NCI-H1092 (cell line): ENCODE results near the gene NAB2.
"Not testable (repeated sequence)": the region's sequence is repeated elsewhere in the genome, so short reads cannot be mapped to it uniquely, and the experiment has no call there.

Source experiments
- DNase-seq: peaks from one replicate; lab custom pipeline; 2025; lab: John Stamatoyannopoulos, UW

The NAB2 gene

DNA sequence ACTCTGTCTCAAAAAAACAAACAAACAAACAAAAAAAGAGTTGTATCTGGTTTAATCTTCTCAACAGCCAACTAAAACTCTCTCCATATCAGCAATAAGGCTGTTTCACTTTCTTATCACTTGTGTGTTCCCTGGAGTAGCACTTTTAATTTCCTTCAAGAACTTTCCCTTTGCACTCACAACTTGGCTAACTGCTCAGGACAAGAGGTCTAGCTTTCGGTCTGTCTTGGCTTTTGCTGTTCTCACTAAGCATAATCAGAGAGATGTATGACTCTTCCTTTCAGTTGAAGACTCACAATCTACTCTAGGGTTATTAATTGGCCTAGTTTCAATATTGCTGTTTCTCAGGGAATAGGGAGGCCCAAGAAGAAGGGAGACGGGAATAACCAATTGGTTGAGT, 22.7 kb upstream of the NAB2 start:
- no peak for DNase-seq

DNA sequence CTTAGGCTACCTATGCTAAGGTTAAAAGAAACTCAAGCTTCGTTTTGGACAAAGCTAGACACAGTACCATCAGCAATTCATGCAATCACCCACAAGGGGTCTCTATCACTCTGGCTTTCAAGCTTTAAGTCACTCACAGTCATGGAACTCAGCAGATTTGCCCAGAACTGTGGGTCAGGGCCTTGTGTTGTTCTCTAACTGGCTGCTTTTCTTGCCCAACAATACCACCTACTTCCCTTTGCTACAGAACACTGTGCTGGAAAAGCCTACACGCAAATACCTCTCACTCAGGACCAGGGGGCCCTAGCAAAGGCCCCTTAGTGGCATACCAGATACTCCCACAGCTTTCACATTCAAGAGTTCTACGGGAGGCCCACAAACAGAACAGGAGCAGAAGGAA, 19.4 kb upstream of the NAB2 start:
- no peak for DNase-seq

DNA sequence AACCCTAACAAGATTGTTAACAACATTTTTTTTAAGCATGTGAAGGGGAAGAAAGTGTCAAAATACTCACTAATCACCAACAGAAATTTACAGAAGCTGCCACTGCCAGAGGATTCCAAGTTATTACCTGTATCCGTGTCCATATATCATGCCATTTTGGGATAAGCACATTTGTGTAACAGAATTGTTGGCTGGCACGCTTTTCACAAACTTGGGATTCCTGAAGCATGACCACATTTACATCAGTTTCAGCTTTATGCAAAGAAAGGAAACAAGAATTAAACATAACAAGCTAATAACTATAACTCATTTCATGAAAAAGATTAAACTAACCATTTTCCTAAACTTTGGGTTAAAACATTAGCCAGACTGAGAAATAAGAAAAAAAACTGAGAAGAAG, 16.3 kb upstream of the NAB2 start:
- no peak for DNase-seq

DNA sequence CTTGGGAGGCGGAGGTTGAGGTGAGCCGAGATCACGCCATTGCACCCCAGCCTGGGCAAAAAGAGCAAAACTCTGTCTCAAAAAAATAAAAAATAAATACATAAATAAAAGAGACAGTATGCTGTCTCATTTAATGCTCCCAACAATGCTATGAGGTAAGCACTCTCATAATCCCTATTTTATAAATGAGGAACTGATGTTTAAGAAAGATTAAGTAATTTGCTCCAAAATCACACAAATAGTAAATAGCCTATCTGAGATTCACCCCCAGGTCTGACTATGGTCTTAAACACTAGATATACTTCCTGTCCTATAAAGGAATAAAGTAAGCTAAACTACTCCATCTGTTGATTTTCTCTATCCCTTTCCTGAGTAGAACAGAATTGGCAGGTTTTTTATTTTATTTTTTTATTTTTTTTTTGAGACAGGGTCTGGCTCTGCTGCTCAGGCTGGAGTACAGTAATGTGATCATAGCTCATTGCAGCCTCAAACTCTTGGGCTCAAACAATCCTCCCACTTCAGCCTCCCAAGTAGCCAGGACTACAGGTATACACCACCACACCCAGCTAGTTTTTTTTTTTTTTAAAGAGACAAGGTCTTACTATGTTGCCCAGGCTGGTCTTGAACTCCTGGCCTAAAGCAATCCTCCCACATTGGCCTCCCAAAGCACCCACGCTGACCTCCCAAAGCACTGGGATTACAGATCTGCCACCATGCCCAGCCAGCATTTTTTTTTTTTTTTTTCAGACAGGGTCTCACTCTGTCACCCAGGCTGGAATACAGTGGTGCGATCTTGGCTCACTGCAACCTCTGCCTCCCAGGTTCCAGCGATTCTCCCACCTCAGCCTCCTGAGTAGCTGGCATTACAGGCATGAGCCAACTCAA, 15.1 kb upstream of the NAB2 start:
- not testable (repeated sequence) for DNase-seq

DNA sequence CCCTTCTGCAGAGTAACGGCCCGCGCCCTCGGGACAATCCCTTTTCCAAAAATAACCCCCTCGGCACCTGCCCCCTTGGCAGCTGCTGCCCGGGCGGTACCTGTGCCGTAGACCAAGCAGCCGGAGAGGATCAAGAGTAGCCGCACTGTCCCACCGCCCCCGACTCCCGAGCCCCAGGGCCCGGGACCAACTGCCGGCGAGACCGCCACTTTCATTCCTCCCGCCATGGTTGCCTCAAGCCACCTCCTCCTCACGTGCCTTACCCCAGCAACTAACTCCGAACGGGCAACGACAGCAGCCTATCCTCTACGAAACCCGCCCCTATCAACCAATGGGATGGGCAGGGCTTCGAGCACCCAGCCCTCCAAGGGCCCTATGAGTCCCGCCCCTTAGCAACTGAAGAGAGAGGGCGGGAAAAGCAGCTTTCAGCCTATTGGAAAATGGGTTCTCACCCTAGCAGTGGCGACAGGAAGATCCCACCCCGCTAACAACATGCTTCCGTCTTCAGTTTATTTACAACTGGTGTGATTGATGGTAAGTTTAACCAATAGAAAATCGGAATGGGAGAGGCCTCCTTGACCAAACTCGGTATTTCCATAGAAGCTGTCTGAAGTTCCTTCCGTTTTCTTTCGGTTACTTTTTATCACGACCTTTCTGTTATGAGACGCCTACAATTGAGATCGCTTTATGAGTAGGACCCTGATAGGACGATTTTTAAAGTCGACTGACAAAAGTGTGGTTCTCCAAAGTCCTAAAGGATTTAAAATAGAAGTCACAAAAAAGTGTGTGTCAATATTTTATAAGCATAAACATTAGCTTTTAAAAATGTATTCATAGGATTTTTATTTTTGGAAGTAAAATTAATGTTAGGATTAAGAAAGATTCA, 10.2 kb upstream of the NAB2 start, which contains the start of gene NEMP1:
NEMP1 (minus strand) TSS at position 273 of the 886 bp plus-strand sequence; CDS start at position 227, 46 bp downstream.
- peak; percentile 99 for DNase-seq

DNA sequence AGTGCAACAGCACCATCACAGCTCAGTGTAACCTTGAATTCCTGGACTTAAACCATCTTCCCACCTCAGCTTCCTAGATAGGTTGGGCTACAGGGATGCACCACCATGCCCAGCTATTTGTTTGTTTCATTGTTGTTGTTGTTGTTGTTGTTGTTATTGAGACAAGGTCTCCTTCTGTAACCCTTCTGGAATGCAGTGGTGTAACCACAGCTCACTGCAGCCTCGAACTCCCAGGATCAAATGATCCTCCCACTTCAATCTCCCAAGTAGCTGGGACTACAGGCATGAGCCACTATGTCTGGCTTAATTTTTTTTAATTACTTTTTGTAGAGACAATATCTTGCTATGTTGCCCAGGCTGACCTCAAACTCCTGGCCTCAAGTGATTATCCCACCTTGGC, 9.1 kb upstream of the NAB2 start:
- DNase-seq = no peak

DNA sequence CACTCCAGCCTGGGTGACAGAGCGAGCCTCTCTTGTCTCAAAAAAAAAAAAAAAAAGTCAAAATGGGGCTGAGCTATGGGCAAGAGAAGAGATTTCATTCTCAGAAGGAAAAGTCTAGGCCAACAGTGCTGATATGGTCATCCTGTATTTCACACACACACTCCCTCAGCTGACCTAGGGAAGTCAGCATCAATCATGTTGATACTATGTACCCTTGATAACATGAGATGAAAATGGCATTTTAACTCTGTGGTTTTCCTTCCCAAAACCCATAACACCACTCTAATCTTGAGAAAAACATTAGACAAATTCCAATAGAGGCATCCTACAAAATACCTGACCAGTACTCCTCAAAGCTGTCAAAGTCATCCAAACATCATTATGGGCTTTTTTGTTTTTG, 8.1 kb upstream of the NAB2 start:
- DNase-seq = no peak

DNA sequence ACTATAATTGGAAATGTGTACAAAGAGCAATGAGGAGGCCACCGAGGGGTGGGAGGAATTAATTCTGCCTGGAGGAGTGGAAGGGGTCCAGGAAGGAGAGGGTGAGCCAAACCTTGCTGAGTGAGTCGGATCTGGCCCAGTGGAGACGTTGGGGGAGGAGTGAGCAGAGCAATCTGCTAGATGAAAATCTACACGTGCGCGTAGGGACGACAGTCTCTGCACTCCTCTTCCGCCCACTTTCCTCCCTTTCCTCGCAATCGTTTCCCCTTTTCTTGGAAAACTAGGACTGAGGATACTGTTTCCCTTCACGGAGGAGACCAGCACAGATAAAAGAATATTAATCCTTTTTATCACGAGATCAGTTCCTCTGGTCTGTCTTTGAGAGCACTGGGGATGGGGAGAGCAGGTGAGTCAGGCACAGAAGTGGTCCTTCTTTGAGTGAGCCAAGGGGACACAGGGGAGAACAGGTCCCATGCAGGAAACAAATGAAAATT, 2.9 kb upstream of the NAB2 start:
- no peak for DNase-seq

DNA sequence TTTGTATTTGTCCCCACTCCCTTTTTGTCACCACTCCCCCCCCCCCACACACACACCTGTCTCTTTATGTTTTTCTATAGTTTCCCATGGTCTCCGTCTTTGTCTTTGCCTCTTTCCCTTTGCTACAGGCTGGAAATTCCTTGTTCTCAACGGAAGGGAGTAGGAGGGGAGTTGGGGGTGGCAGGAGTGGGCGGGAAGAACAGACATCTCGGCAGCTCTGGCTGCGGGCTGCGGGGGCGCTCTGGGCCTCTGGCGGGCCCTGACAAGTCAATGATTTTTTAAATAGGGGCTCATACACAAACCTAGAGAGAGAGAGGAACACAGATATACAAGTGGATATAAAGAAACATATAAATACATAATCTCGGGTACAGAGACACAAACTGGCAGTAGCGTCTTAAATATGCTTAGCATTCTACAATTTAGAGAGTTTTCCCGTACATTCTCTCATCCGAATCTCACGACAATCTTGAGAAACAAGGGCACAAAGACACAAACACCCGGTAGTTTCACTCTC, 2.4 kb upstream of the NAB2 start:
- no peak for DNase-seq

DNA sequence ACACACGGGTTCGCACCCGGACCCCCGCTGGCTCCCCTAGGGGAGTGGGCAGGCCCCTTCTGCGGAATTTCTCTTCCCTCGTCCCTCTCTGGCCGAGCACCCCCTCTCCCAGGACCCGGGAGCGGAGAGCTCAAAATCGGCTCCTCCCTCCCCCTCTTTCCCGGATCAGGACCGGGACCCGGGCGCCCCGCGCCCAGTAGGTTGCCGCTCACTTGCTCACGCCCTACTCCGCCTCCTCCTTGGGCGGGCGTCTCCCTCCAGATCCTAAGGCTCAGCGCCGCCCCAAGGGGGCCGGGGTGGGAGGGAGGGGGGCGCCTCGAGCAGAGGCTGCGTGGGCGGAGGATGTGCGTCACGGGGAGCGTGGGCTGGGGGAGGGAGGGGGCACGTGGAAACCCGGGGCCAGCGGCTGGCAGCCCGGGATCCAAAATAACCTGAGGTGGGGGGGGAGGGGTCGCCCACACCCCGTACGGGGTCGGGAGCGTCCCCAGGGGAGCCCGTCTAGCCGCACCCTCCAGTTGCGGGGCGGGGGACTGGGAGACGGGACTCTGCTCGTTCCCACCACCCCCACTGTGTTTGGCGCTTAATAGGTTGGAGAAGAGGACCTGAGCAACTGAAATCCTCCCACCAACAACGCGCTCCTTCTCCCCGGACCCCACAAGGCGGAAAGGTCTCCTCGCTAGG, 1.8 kb upstream of the NAB2 start:
- DNase-seq = no peak

DNA sequence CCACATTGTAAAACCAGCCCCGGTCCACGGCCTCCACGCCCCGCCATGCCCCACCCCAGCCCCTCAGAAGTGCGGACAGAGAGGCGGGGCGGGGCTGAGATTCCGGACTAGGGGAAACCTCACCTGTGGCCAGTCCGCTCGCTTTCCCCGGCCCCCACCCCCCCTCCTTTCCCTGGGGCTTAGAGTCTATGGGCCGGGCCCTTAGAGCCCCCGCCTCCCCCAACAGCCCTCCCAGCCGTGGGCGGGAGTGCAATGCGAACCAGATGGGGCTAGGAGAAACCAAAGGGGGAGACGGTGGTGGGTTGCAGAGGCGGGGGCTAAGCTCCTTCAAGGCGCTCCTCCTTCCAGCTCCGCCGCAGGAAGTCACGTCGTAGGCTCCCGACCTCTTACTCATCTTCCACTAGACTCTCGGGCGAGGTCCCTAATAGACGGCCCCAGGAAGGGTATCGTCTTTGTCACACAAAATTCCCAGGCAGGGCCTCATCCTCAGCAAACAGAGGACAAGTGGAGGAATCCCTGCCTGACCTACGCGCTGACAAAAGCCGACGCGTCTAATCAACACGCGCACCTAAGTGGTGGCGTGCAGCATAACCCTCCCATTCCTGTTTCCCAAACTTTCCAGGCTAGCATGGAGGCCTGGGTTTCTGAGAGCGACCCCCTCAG, 1.1 kb upstream of the NAB2 start:
- no peak for DNase-seq

DNA sequence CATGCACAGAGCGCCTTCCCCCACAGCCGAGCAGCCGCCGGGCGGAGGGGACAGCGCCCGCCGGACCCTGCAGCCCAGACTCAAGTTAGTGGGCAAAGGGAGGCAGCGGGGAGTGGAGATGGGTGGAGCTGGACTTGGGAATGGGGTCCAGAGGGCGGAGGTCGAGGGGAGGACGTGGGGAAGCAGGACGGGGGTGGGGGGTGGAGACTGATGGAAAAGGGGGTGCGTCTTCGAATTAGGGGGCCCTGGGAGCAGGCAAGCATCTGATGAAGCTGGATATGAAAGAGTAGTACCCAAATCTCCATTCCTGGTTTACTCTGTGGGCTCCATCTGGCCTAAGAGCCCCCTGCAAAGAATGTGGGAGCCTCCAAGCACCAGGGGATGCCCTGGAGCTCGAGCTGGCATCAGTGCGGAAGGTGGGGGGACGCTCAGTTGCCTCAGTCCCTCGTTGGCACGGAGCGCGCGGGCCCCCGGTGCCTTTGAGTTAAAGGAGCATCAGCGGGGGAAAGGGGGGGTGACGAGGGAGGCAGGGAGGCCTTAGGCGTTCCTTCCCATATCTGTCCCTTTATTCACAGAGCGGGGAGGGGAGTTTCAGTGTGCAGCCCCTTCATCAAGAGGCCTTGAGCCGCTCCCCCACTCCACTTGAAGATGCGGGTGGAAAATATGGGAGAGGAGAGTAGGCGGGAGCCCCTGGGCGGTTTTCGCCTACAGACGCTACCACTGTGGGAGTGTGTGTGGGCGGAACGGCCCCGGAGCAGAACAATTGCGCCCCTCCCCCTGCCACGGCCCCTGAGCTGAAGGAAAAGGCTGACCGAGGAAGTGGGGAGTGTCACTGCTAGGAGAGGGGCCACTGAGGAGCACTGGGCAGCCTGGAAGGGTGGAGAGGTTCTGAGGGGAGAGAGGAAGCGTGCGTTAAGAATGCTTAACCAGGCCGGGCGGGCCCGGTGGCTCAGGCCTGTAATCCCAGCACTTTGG, 644 bp downstream of the NAB2 start:
- DNase-seq = no peak

DNA sequence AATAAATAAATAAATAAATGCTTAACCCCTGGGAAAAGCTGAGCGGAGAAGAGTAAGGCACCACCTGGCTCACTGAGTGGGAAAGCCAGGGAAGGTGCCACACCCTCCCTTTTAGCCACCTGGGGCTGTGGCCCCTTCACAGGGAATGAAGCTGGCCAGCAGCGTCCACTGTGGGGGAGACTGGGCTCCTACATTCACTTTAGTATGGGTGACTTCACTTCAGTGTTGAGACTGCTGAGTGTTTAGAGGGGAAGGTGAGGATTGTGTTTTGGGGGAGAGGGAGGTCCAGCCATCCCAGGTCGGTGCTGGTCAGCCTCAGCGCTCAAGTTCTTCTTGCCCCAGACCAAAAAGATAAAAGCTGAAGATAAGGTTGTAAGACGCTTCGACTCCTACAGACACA, 1.6 kb downstream of the NAB2 start:
- no peak for DNase-seq

DNA sequence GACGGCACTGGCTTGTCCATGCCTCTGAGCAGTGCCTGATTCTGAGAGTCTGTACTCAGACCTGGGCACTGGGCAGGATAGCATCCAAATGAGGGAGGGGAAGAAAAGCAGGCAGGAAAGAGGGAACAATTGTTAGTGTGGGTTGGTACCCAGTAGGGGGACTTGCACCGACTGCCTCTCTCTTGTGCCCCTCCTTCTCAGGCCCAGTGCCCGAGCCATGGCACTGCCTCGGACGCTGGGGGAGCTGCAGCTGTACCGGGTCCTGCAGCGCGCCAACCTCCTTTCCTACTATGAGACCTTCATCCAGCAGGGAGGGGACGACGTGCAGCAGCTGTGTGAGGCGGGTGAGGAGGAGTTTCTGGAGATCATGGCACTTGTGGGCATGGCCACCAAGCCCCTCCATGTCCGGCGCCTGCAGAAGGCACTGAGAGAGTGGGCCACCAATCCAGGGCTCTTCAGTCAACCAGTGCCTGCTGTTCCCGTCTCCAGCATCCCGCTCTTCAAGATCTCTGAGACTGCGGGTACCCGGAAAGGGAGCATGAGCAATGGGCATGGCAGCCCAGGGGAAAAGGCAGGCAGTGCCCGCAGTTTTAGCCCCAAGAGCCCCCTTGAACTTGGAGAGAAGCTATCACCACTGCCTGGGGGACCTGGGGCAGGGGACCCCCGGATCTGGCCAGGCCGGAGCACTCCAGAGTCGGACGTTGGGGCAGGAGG, 2.2 kb downstream of the NAB2 start:
- DNase-seq = no peak

DNA sequence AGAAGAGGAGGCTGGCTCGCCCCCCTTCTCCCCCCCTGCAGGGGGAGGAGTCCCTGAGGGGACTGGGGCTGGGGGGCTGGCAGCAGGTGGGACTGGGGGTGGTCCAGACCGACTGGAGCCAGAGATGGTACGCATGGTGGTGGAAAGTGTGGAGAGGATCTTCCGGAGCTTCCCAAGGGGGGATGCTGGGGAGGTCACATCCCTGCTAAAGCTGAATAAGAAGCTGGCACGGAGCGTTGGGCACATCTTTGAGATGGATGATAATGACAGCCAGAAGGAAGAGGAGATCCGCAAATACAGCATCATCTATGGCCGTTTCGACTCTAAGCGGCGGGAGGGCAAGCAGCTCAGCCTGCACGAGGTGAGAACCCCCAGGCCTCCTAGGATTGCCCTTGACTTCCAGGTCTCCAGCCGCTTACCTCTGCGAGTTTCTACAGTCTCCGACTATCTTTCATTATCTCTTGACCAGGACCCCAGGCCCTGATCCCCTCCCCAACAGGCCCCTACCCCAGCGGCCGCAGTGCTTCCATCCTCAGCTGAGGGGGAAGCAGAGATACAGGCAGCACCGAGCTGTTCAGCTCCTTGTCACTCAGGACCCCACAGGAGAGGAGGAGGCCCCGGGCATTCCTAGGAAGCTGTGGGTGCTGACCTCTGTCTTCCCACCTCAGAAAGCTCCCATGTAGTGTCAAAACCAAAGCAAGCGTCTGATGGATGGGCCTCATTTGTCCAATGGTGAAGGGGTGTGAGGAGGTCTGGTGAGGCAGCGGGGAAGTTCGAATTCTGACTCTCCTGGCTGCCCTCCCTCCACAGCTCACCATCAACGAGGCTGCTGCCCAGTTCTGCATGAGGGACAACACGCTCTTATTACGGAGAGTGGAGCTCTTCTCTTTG, 3.0 kb downstream of the NAB2 start:
- no peak for DNase-seq

DNA sequence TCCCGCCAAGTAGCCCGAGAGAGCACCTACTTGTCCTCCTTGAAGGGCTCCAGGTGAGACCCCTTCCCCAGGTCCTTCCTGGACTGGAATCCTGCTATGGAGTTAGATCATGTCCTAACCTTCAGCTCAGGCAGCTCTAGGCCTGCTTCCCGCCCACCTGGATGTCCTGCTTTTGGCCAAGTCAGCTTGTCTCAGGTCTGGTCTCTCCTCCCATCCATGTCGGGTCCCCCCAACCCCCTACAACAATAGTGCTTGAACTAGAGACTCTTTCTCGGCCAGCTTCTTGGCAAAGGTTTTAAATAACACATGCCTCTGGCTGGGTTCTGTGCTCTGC, 3.6 kb downstream of the NAB2 start:
- DNase-seq = no peak

DNA sequence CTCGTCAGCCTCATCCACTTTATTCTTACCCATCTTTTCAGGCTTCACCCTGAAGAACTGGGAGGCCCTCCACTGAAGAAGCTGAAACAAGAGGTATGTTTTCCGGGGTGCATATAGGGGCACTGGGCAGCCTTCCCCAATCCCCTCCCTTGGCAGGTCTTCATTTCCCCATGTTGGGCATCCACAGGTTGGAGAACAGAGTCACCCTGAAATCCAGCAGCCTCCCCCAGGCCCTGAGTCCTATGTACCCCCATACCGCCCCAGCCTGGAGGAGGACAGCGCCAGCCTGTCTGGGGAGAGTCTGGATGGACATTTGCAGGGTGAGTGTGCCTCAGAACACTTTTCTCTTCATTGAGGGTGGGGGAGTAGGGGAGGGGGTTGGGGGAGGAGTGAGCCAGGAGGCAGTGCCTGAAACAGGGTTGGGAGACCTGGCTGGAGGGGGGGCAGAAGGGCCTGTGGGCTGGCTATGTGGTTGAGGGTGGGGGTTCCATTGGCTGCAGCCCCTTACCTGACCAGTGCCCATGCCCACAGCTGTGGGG, 4.0 kb downstream of the NAB2 start:
- DNase-seq = no peak

DNA sequence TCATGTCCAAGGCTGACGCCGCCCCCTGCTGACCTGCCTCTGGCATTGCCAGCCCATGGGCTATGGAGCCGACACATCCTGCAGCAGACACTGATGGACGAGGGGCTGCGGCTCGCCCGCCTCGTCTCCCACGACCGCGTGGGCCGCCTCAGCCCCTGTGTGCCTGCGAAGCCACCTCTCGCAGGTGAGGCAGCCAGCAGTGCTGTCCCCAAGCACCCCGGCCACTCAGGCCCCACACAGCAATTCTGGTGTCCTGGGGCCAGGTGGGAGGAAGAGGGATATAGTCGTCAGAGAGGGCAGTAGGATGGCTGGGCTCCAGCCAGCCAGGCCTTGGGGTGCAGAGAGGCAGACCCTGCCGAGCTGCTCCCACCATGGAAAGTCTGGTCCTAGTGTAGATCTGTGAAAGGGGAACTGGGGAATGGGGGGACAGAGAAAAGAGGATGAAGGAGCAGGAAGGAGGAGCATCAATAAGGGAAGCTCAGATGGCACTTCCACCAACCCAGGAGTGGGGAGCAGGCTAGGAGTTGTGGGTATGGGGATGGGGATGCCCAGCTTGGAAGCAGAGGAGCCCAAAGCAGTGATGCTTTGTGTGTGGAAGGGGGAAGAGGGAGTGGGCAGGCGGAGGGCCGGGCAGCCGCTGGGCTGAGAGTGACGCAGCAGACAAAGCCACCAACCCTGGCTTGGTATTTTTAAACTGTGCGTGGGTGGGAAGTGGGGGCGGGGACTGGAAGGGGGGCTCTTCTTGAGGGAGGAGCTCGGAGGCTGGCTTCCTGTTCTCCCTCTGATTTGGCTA, 4.7 kb downstream of the NAB2 start:
- DNase-seq = no peak
